GM21381 (cell line): Measurements from ENCODE around the gene TNFAIP8L1.
"Not testable (repeated sequence)": the region's sequence is repeated elsewhere in the genome, so short reads cannot be mapped to it uniquely, and the experiment has no call there.

Experiments
- ATAC-seq: cut with Tn5 transposase; IDR thresholded peaks from one replicate; pipeline ENCODE4 v1.9.1; 2021; ENCODE audit warnings: mild to moderate bottlenecking, moderate library complexity; ENCODE audit not compliant: unreplicated experiment

The TNFAIP8L1 gene

GRCh38 chr19:4675346-4675745 lies 36.0 kb downstream of the TNFAIP8L1 start:
- ATAC-seq: no peak

GRCh38 chr19:4676955-4677731 lies 37.8 kb downstream of the TNFAIP8L1 start:
- ATAC-seq: no peak

GRCh38 chr19:4678881-4679790 lies 39.8 kb downstream of the TNFAIP8L1 start:
- ATAC-seq: no peak

GRCh38 chr19:4680021-4680420 lies 40.7 kb downstream of the TNFAIP8L1 start:
- ATAC-seq: not testable (repeated sequence)

GRCh38 chr19:4682417-4683200 lies 43.3 kb downstream of the TNFAIP8L1 start:
- ATAC-seq: no peak

GRCh38 chr19:4684312-4685095 lies 45.2 kb downstream of the TNFAIP8L1 start:
- no peak for ATAC-seq

- ATAC-seq: no peak
Measured at GRCh38 chr19:4686700-4687099, 47.4 kb downstream of the TNFAIP8L1 start.

GRCh38 chr19:4687396-4687795 lies 48.1 kb downstream of the TNFAIP8L1 start:
- ATAC-seq: no peak

- no peak for ATAC-seq
Measured at GRCh38 chr19:4688587-4688986, 49.3 kb downstream of the TNFAIP8L1 start.

GRCh38 chr19:4689403-4689802 lies 50.1 kb downstream of the TNFAIP8L1 start:
- ATAC-seq: no peak

GRCh38 chr19:4690361-4690760 lies 51.0 kb downstream of the TNFAIP8L1 start:
- no peak for ATAC-seq

- no peak for ATAC-seq
Measured at GRCh38 chr19:4691373-4691772, 52.1 kb downstream of the TNFAIP8L1 start.

GRCh38 chr19:4692251-4693077 lies 53.1 kb downstream of the TNFAIP8L1 start:
- no peak for ATAC-seq

- ATAC-seq: no peak
Measured at GRCh38 chr19:4693078-4693350, 53.7 kb downstream of the TNFAIP8L1 start.

GRCh38 chr19:4693471-4694121 lies 54.3 kb downstream of the TNFAIP8L1 start:
- ATAC-seq: no peak

- no peak for ATAC-seq
Measured at GRCh38 chr19:4694211-4694987, 55.1 kb downstream of the TNFAIP8L1 start.

GRCh38 chr19:4695224-4695731 lies 56.0 kb downstream of the TNFAIP8L1 start:
- ATAC-seq: no peak

- no peak for ATAC-seq
Measured at GRCh38 chr19:4697304-4697703, 58.0 kb downstream of the TNFAIP8L1 start.
